Measurements from ENCODE around the gene PRPF39.
"Not testable (repeated sequence)": the region's sequence is repeated elsewhere in the genome, so short reads cannot be mapped to it uniquely, and the experiment has no call there.

Gene PRPF39

GRCh38 chr14:45080416-45080968 is 3.4 kb upstream of the PRPF39 start:
- H2BK120ac ChIP-seq (ENCODE audit: insufficient read depth, low read length, poor library complexity); H3K4ac ChIP-seq (ENCODE audit: low read depth, low read length); H4K91ac ChIP-seq (ENCODE audit: low read depth, low read length); H3K79me1 ChIP-seq (ENCODE audit: low read length); H3K79me2 ChIP-seq (ENCODE audit: control insufficient read depth, insufficient read depth, low read length, poor library complexity); H2BK12ac ChIP-seq (ENCODE audit: low read length); H2BK5ac ChIP-seq (ENCODE audit: low read depth, low read length, poor library complexity); DNase-seq; H3K27ac ChIP-seq (ENCODE audit: low read depth, low read length); H2AK5ac ChIP-seq (ENCODE audit: low read length); H3K4me3 ChIP-seq (ENCODE audit: low read depth, low read length); H3K4me2 ChIP-seq (ENCODE audit: low read length); H2AFZ ChIP-seq (ENCODE audit: insufficient read depth, low read length, poor library complexity); H3K9ac ChIP-seq (ENCODE audit: low read length); H3K9me3 ChIP-seq (ENCODE audit: insufficient read depth, low read depth, low read length); H4K8ac ChIP-seq (ENCODE audit: low read depth, low read length); H3K4me1 ChIP-seq (ENCODE audit: control insufficient read depth in 1 of 2, insufficient read depth in 2 of 2, low read length in 2 of 2); H3K36me3 ChIP-seq (ENCODE audit: control insufficient read depth in 1 of 2, insufficient read depth in 2 of 2, low read length in 2 of 2); H3K23ac ChIP-seq (ENCODE audit: low read length); H3K18ac ChIP-seq (ENCODE audit: low read length); H3K14ac ChIP-seq (ENCODE audit: low read length); H3K27me3 ChIP-seq (ENCODE audit: insufficient read depth, low read length); H4K12ac ChIP-seq (ENCODE audit: low read depth, low read length): not testable (repeated sequence)
- no CpG with 5 or more reads among the region's 40 CpGs for WGBS (ENCODE audit: extremely low coverage, insufficient coverage, insufficient read length)

GRCh38 chr14:45081096-45081495 is 2.8 kb upstream of the PRPF39 start:
- H3K79me1 ChIP-seq (ENCODE audit: low read length); H3K9me3 ChIP-seq (ENCODE audit: insufficient read depth, low read depth, low read length); H3K27me3 ChIP-seq (ENCODE audit: insufficient read depth, low read length); H2AK5ac ChIP-seq (ENCODE audit: low read length); H3K79me2 ChIP-seq (ENCODE audit: control insufficient read depth, insufficient read depth, low read length, poor library complexity); H2BK12ac ChIP-seq (ENCODE audit: low read length); H3K23ac ChIP-seq (ENCODE audit: low read length); H4K12ac ChIP-seq (ENCODE audit: low read depth, low read length); DNase-seq; H3K4me2 ChIP-seq (ENCODE audit: low read length); H2BK5ac ChIP-seq (ENCODE audit: low read depth, low read length, poor library complexity); H3K36me3 ChIP-seq (ENCODE audit: control insufficient read depth in 1 of 2, insufficient read depth in 2 of 2, low read length in 2 of 2); H3K4me1 ChIP-seq (ENCODE audit: control insufficient read depth in 1 of 2, insufficient read depth in 2 of 2, low read length in 2 of 2); H3K4me3 ChIP-seq (ENCODE audit: low read depth, low read length); H3K9ac ChIP-seq (ENCODE audit: low read length); H3K14ac ChIP-seq (ENCODE audit: low read length); H2BK120ac ChIP-seq (ENCODE audit: insufficient read depth, low read length, poor library complexity); H3K18ac ChIP-seq (ENCODE audit: low read length); H2AFZ ChIP-seq (ENCODE audit: insufficient read depth, low read length, poor library complexity); H3K4ac ChIP-seq (ENCODE audit: low read depth, low read length); H4K91ac ChIP-seq (ENCODE audit: low read depth, low read length); H3K27ac ChIP-seq (ENCODE audit: low read depth, low read length): not testable (repeated sequence)
- H4K8ac ChIP-seq (ENCODE audit: low read depth, low read length), result peak overlapping the region; percentile 47
- WGBS (ENCODE audit: extremely low coverage, insufficient coverage, insufficient read length), result no CpG with 5 or more reads among the region's 3 CpGs

GRCh38 chr14:45082420-45082819 is 1.5 kb upstream of the PRPF39 start:
- Histone ChIP-seq H3K18ac (ENCODE audit: low read length) (no peak overlapping the region), H3K36me3 (ENCODE audit: control insufficient read depth in 1 of 2, insufficient read depth in 2 of 2, low read length in 2 of 2) (no peaks in the 10 kb centered on the region), H3K4me2 (ENCODE audit: low read length) (no peak overlapping the region), H3K14ac (ENCODE audit: low read length) (no peak overlapping the region), H3K9ac (ENCODE audit: low read length) (no peak overlapping the region), H2AK5ac (ENCODE audit: low read length) (no peak overlapping the region), H4K8ac (ENCODE audit: low read depth, low read length) (no peak overlapping the region), H3K4me1 (ENCODE audit: control insufficient read depth in 1 of 2, insufficient read depth in 2 of 2, low read length in 2 of 2) (peaks cover 0 to 3% of the 10 kb centered on the region in 2 experiments), H3K9me3 (ENCODE audit: insufficient read depth, low read depth, low read length) (no peaks in the 10 kb centered on the region), H3K4me3 (ENCODE audit: low read depth, low read length) (no peak overlapping the region), H3K27me3 (ENCODE audit: insufficient read depth, low read length) (no peaks in the 10 kb centered on the region), H3K27ac (ENCODE audit: low read depth, low read length) (no peak overlapping the region), H3K23ac (ENCODE audit: low read length) (no peak overlapping the region), H3K79me2 (ENCODE audit: control insufficient read depth, insufficient read depth, low read length, poor library complexity) (peaks cover 9% of the 10 kb centered on the region), H2AFZ (ENCODE audit: insufficient read depth, low read length, poor library complexity) (no peak overlapping the region), H3K4ac (ENCODE audit: low read depth, low read length) (no peak overlapping the region), H4K91ac (ENCODE audit: low read depth, low read length) (no peak overlapping the region), H2BK120ac (ENCODE audit: insufficient read depth, low read length, poor library complexity) (no peak overlapping the region), H4K12ac (ENCODE audit: low read depth, low read length) (no peak overlapping the region), H2BK5ac (ENCODE audit: low read depth, low read length, poor library complexity) (no peak overlapping the region), H3K79me1 (ENCODE audit: low read length) (peaks cover 6% of the 10 kb centered on the region), H2BK12ac (ENCODE audit: low read length) (no peak overlapping the region)
- DNase-seq, result no peak
- no CpG with 5 or more reads among the region's 2 CpGs for WGBS (ENCODE audit: extremely low coverage, insufficient coverage, insufficient read length)

- no peak overlapping the region for H3K18ac ChIP-seq (ENCODE audit: low read length)
- no peak overlapping the region for H3K23ac ChIP-seq (ENCODE audit: low read length)
- no peaks in the 10 kb centered on the region for H3K27me3 ChIP-seq (ENCODE audit: insufficient read depth, low read length)
- no peak overlapping the region for H4K12ac ChIP-seq (ENCODE audit: low read depth, low read length)
- no peak overlapping the region for H3K14ac ChIP-seq (ENCODE audit: low read length)
- H3K79me1 ChIP-seq (ENCODE audit: low read length), result peaks cover 6% of the 10 kb centered on the region
- H3K4me3 ChIP-seq (ENCODE audit: low read depth, low read length), result no peak overlapping the region
- H3K9me3 ChIP-seq (ENCODE audit: insufficient read depth, low read depth, low read length), result no peaks in the 10 kb centered on the region
- no peak overlapping the region for H4K91ac ChIP-seq (ENCODE audit: low read depth, low read length)
- H4K8ac ChIP-seq (ENCODE audit: low read depth, low read length), result no peak overlapping the region
- H3K79me2 ChIP-seq (ENCODE audit: control insufficient read depth, insufficient read depth, low read length, poor library complexity), result peaks cover 9% of the 10 kb centered on the region
- peak overlapping the region; percentile 77 for H3K4me2 ChIP-seq (ENCODE audit: low read length)
- DNase-seq, result peak in 1 of 2 donors; percentile 6
- H2AFZ ChIP-seq (ENCODE audit: insufficient read depth, low read length, poor library complexity), result peak overlapping the region; percentile 82
- H3K36me3 ChIP-seq (ENCODE audit: control insufficient read depth in 1 of 2, insufficient read depth in 2 of 2, low read length in 2 of 2), result no peaks in the 10 kb centered on the region
- H3K4me1 ChIP-seq (ENCODE audit: control insufficient read depth in 1 of 2, insufficient read depth in 2 of 2, low read length in 2 of 2), result peaks cover 0 to 3% of the 10 kb centered on the region in 2 experiments
- no peak overlapping the region for H2AK5ac ChIP-seq (ENCODE audit: low read length)
- H3K27ac ChIP-seq (ENCODE audit: low read depth, low read length), result no peak overlapping the region
- no CpG with 5 or more reads among the region's 10 CpGs for WGBS (ENCODE audit: extremely low coverage, insufficient coverage, insufficient read length)
- H3K4ac ChIP-seq (ENCODE audit: low read depth, low read length), result no peak overlapping the region
- no peak overlapping the region for H2BK5ac ChIP-seq (ENCODE audit: low read depth, low read length, poor library complexity)
- no peak overlapping the region for H2BK120ac ChIP-seq (ENCODE audit: insufficient read depth, low read length, poor library complexity)
- peak overlapping the region; percentile 65 for H3K9ac ChIP-seq (ENCODE audit: low read length)
- H2BK12ac ChIP-seq (ENCODE audit: low read length), result no peak overlapping the region
Measured at GRCh38 chr14:45083617-45083975, 320 bp upstream of the PRPF39 start.
